Measurements from ENCODE around the gene ZNF277. TPM values are rescaled to one million over a fixed set of nuclear protein-coding genes. Genes with fewer than 3 reads are reported as not detected.

The ZNF277 gene
- total RNA-seq, 2 donors from 2014 or later: 15.9 to 29.8 TPM

GRCh38 chr7:112362053-112362650 is 155.7 kb downstream of the ZNF277 start:
- no peak overlapping the region for H3K4me3 ChIP-seq
- no peaks in the 10 kb centered on the region for H3K27me3 ChIP-seq
- no peak overlapping the region for H3K27ac ChIP-seq
- no peaks in the 10 kb centered on the region for H3K4me1 ChIP-seq
- no peaks in the 10 kb centered on the region for H3K9me3 ChIP-seq
- no peak for DNase-seq (ENCODE audit: low spot score)
- no peak for TF ChIP-seq CTCF (IDR thresholded peaks at IDR 0.05)
- no peaks in the 10 kb centered on the region for H3K36me3 ChIP-seq

DNA sequence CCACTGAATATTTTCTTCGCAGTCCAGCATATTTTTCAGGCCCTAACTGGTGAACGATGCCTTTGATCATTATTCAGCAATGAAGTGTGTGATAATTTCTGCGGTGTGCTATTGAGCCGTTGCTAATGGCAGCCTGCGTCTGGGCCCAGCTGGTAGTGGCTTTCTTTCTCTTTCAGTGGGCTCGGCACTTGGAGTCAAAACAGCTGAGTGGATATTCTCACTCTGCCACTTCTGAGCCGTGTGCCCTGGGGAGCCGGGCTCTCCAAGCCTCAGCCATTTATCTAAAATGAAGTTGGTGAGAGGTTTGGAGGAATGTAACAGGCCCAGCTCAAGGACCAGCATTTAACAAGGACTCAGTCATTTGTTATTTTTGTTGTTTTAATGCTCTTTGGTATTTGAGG is 156.2 kb downstream of the ZNF277 start:
- Histone ChIP-seq H3K27ac (no peak overlapping the region), H3K36me3 (no peaks in the 10 kb centered on the region), H3K4me1 (no peaks in the 10 kb centered on the region), H3K27me3 (no peaks in the 10 kb centered on the region), H3K4me3 (no peak overlapping the region), H3K9me3 (no peaks in the 10 kb centered on the region)
- no peak for DNase-seq (ENCODE audit: low spot score)
- no peak for TF ChIP-seq CTCF (IDR thresholded peaks at IDR 0.05)

- Histone ChIP-seq H3K9me3 (no peaks in the 10 kb centered on the region), H3K4me1 (no peaks in the 10 kb centered on the region), H3K36me3 (no peaks in the 10 kb centered on the region), H3K4me3 (no peak overlapping the region), H3K27ac (no peak overlapping the region), H3K27me3 (no peaks in the 10 kb centered on the region)
- no peak for TF ChIP-seq CTCF (IDR thresholded peaks at IDR 0.05)
- DNase-seq (ENCODE audit: low spot score): no peak
These were observed 157.9 kb downstream of the ZNF277 start for GRCh38 chr7:112364388-112364787.

- no peak overlapping the region for H3K27ac ChIP-seq
- no peaks in the 10 kb centered on the region for H3K36me3 ChIP-seq
- no peaks in the 10 kb centered on the region for H3K9me3 ChIP-seq
- H3K4me3 ChIP-seq: no peak overlapping the region
- DNase-seq (ENCODE audit: low spot score): no peak
- no peaks in the 10 kb centered on the region for H3K27me3 ChIP-seq
- H3K4me1 ChIP-seq: no peaks in the 10 kb centered on the region
- TF ChIP-seq CTCF (IDR thresholded peaks at IDR 0.05): no peak
These were observed 159.1 kb downstream of the ZNF277 start for GRCh38 chr7:112365551-112365950.

DNA sequence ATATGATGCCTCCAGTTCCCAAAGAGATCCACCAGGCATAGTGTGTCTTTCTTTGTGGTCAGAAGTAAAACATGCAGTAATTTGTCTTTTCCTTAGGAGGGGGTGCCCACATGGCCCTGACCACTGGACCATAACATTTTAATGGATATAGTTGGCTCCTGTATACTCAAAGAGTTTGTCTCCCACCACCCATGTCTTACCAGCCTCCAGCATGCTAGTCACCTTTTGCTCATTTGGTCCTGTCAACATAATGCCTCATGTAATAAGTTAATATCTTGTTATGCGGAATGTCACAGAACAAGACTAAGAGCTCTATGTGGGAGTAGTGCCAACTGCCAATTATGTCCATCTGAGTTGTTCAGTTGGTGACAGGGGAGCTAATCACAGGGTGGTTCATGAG is 160.4 kb downstream of the ZNF277 start:
- no peak for DNase-seq (ENCODE audit: low spot score)
- H3K4me1 ChIP-seq: no peaks in the 10 kb centered on the region
- H3K27ac ChIP-seq: no peak overlapping the region
- no peak for TF ChIP-seq CTCF (IDR thresholded peaks at IDR 0.05)
- H3K36me3 ChIP-seq: no peaks in the 10 kb centered on the region
- H3K4me3 ChIP-seq: no peak overlapping the region
- no peaks in the 10 kb centered on the region for H3K9me3 ChIP-seq
- no peaks in the 10 kb centered on the region for H3K27me3 ChIP-seq

DNA sequence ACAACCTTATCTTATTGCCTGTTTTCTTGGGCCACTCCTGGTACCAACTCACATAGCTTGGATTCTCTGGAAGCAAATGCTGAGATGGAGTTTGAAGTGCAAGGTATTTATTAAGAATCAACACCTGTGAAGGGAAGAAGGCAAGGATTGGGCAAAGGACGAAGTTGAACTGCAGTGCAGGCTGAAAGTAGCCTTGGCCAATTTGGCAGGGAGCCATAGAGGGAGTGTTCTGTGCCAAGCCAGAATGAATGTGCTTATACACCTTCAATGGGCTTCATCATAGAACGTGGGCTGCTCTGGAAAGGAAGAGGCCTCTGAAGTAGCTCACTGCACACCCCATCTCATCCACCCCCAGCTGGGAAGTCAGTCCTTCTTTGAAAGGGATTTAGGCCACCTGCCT is 163.9 kb downstream of the ZNF277 start:
- no peak for TF ChIP-seq CTCF (IDR thresholded peaks at IDR 0.05)
- Histone ChIP-seq H3K27me3 (no peaks in the 10 kb centered on the region), H3K4me3 (no peak overlapping the region), H3K36me3 (no peaks in the 10 kb centered on the region), H3K9me3 (no peaks in the 10 kb centered on the region), H3K27ac (no peak overlapping the region), H3K4me1 (no peaks in the 10 kb centered on the region)
- no peak for DNase-seq (ENCODE audit: low spot score)

All from right atrium auricular region (tissue), 2 donors.